K562 (cell line): ENCODE data around the gene ARID4B. TPM values are rescaled to one million over a fixed set of nuclear protein-coding genes. Genes with fewer than 3 reads are reported as not detected.

Experiments
- ARHGAP35 ChIP-seq: fragments of 450-650 bp; IDR thresholded peaks from 2 replicates; pipeline ENCODE4 v1.6.1; 2018; ENCODE audit not compliant: partially characterized antibody
- ESRRB ChIP-seq: fragments of 250-450 bp; sonication (Bioruptor Pico); IDR thresholded peaks from 2 replicates; pipeline ENCODE4 v1.5.0; 2020; ENCODE audit warnings: mild to moderate bottlenecking, moderate library complexity, borderline replicate concordance
- ETS2 ChIP-seq: IDR thresholded peaks from 2 replicates; pipeline ENCODE4 v1.6.1; 2016; ENCODE audit warnings: borderline replicate concordance, missing genetic modification characterization, mild to moderate bottlenecking, moderate library complexity, missing compliant biosample characterization; ENCODE audit not compliant: poor library complexity, severe bottlenecking
- HDAC2 ChIP-seq: fragments of 450-650 bp; IDR thresholded peaks from 2 replicates; pipeline ENCODE4 v1.6.1; 2016; ENCODE audit warnings: mild to moderate bottlenecking
- MCM5 ChIP-seq: fragments of 450-650 bp; IDR thresholded peaks from 2 replicates; pipeline ENCODE4 v1.6.1; 2016; ENCODE audit warnings: low read depth
- MTA1 ChIP-seq: fragments of 450-650 bp; IDR thresholded peaks from 2 replicates; pipeline ENCODE4 v1.6.1; 2017; ENCODE audit warnings: borderline replicate concordance
- MYC ChIP-seq, 2 experiments: fragments of 250-450 bp in 1 of 2; sonication (Bioruptor Pico) in 1 of 2; IDR thresholded peaks; 2 replicates each; pipeline versions ENCODE4 v1.5.1 to v1.6.1; 2012 to 2021; ENCODE audit warnings: low read depth in 2 of 2, borderline replicate concordance in 1 of 2, improper control_type of control experiment in 1 of 2, low read length in 1 of 2, mild to moderate bottlenecking in 1 of 2, moderate library complexity in 1 of 2
- RBM17 ChIP-seq: fragments of 200-400 bp; formaldehyde crosslinking; IDR thresholded peaks from 2 replicates; pipeline ENCODE4 v1.6.1; 2017; ENCODE audit warnings: low read depth, mild to moderate bottlenecking, low read length, borderline replicate concordance
- SMAD1 ChIP-seq: fragments of 150-350 bp; IDR thresholded peaks from 2 replicates; pipeline ENCODE4 v1.6.1; 2014; ENCODE audit warnings: low read length, low read depth; ENCODE audit not compliant: partially characterized antibody
- ZNF398 ChIP-seq: fragments of 250-450 bp; sonication (Bioruptor Pico); IDR thresholded peaks from 2 replicates; pipeline ENCODE4 v1.8.0; 2021; ENCODE audit warnings: moderate library complexity, mild to moderate bottlenecking, inconsistent platforms
- ZNF511 ChIP-seq: sonication (generic); formaldehyde crosslinking; IDR thresholded peaks from 2 replicates; pipeline ENCODE4 v1.8.0; 2022; ENCODE audit warnings: mild to moderate bottlenecking, missing genetic modification reagents
- ZNF668 ChIP-seq: fragments of 250-450 bp; sonication (Bioruptor Pico); IDR thresholded peaks from 2 replicates; pipeline ENCODE4 v1.8.0; 2022; ENCODE audit warnings: mild to moderate bottlenecking, inconsistent platforms
- polyA plus RNA-seq, 8 experiments: library from polyadenylated mRNA; depleted of rRNA in 4 of 8; stranded (reverse) in 5 of 8; unstranded in 3 of 8; fragments of >200 nt; fragmentation: Nextera tagmentation in 2 of 8; fragmentation: Illumina TruSeq in 1 of 8; extraction: Ambion mirVana in 2 of 8; extraction: Trizol in 1 of 8; gene quantifications; 2 replicates each; pipeline versions ENCODE4 v1.2.1 to v1.2.3, GENCODE V29; 2011 to 2014; ENCODE audit warnings: inconsistent platforms in 1 of 8, missing spikeins in 1 of 8
- total RNA-seq, 7 experiments: library from RNA; depleted of rRNA in 6 of 7; stranded (reverse); fragments of >200 nt in 6 of 7; fragmentation: Illumina TruSeq in 2 of 7; extraction: Trizol in 2 of 7; gene quantifications; 2 replicates each; pipeline versions ENCODE4 v1.2.1 to v1.2.3, GENCODE V29; 2011 to 2021; ENCODE audit warnings: low replicate concordance in 1 of 7
- TF ChIP-seq, protein P1 (sequence below): fragments of 250-450 bp; sonication (Bioruptor Pico); IDR thresholded peaks from 2 replicates; pipeline ENCODE4 v1.4.0; 2020
- TF ChIP-seq, protein P2 (sequence below): fragments of 450-650 bp; IDR thresholded peaks from 2 replicates; pipeline ENCODE4 v1.6.1; 2016; ENCODE audit warnings: mild to moderate bottlenecking

Gene ARID4B
- total and polyA plus RNA-seq, 9 of the 15 experiments (the other 6 are each of a cell fraction or from before 2014, with no cell fraction given) = 8.4 to 38.9 (median 18.5) TPM

GRCh38 chr1:235128456-235129328 lies 199.3 kb downstream of the ARID4B start, which contains the start of gene TOMM20 (continued):
- TF ChIP-seq ETS2 (tag) (no peak), ZNF398 (CRISPR knock-in tag) (no peak), MCM5 (no peak), ESRRB (no peak), HDAC2 (no peak), RBM17 (no peak), ZNF511 (CRISPR knock-in tag) (peak; percentile 93), ZNF668 (CRISPR knock-in tag) (peak; percentile 64; the same call in 1 of the 2 replicates), MTA1 (no peak), SMAD1 (peak; percentile 51), ARHGAP35 (no peak), MYC (IDR thresholded peaks at IDR 0.05; ENCODE audit: low read depth, low read length) (peak; percentile 94), MYC (CRISPR knock-in tag; IDR thresholded peaks at IDR 0.05; ENCODE audit: borderline replicate concordance, low read depth) (peak; percentile 97)
- TF ChIP-seq, protein P1, sequence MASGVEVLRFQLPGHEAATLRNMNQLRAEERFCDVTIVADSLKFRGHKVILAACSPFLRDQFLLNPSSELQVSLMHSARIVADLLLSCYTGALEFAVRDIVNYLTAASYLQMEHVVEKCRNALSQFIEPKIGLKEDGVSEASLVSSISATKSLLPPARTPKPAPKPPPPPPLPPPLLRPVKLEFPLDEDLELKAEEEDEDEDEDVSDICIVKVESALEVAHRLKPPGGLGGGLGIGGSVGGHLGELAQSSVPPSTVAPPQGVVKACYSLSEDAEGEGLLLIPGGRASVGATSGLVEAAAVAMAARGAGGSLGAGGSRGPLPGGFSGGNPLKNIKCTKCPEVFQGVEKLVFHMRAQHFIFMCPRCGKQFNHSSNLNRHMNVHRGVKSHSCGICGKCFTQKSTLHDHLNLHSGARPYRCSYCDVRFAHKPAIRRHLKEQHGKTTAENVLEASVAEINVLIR = peak; percentile 73
- TF ChIP-seq, protein P2, sequence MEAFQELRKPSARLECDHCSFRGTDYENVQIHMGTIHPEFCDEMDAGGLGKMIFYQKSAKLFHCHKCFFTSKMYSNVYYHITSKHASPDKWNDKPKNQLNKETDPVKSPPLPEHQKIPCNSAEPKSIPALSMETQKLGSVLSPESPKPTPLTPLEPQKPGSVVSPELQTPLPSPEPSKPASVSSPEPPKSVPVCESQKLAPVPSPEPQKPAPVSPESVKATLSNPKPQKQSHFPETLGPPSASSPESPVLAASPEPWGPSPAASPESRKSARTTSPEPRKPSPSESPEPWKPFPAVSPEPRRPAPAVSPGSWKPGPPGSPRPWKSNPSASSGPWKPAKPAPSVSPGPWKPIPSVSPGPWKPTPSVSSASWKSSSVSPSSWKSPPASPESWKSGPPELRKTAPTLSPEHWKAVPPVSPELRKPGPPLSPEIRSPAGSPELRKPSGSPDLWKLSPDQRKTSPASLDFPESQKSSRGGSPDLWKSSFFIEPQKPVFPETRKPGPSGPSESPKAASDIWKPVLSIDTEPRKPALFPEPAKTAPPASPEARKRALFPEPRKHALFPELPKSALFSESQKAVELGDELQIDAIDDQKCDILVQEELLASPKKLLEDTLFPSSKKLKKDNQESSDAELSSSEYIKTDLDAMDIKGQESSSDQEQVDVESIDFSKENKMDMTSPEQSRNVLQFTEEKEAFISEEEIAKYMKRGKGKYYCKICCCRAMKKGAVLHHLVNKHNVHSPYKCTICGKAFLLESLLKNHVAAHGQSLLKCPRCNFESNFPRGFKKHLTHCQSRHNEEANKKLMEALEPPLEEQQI = peak; percentile 76; the same call in 1 of the 2 replicates
